Suppressor macrophage treated with lipopolysaccharide for 4 hours (primary cell): ENCODE measurements around the gene MYOD1.
A peak's percentile ranks its signal among the peaks of the same experiment; 100 is the strongest.

Experiments
- DNase-seq: peaks from one replicate; pipeline ENCODE4 v3.0.0-alpha.2; 2020

MYOD1 gene

GRCh38 chr11:17703951-17704350 is 15.4 kb upstream of the MYOD1 start:
- DNase-seq, result peak; percentile 34

GRCh38 chr11:17707830-17708229 is 11.5 kb upstream of the MYOD1 start:
- no peak for DNase-seq

- DNase-seq, result no peak
These were observed 7.5 kb upstream of the MYOD1 start for GRCh38 chr11:17711836-17712235.

- DNase-seq, result no peak
These were observed 5.5 kb upstream of the MYOD1 start for GRCh38 chr11:17713851-17714250.

GRCh38 chr11:17714356-17714854 is 5.0 kb upstream of the MYOD1 start:
- no peak for DNase-seq

GRCh38 chr11:17714870-17715269 is 4.5 kb upstream of the MYOD1 start:
- DNase-seq, result no peak

- no peak for DNase-seq
These were observed 2.6 kb upstream of the MYOD1 start for GRCh38 chr11:17716807-17717206.

- no peak for DNase-seq
These were observed 1.4 kb upstream of the MYOD1 start for GRCh38 chr11:17718015-17718414.

GRCh38 chr11:17718510-17718962 is 835 bp upstream of the MYOD1 start:
- no peak for DNase-seq

GRCh38 chr11:17719938-17720795 is 796 bp downstream of the MYOD1 start:
- peak; percentile 9 for DNase-seq

GRCh38 chr11:17720796-17721171 is 1.4 kb downstream of the MYOD1 start:
- no peak for DNase-seq

- DNase-seq, result no peak
These were observed 2.0 kb downstream of the MYOD1 start for GRCh38 chr11:17721242-17721999.

- peak; percentile 19 for DNase-seq
These were observed 2.8 kb downstream of the MYOD1 start for GRCh38 chr11:17722000-17722643.

GRCh38 chr11:17724020-17724908 is 4.9 kb downstream of the MYOD1 start:
- DNase-seq, result no peak

- DNase-seq, result no peak
These were observed 5.8 kb downstream of the MYOD1 start for GRCh38 chr11:17725174-17725573.

GRCh38 chr11:17730137-17730536 is 10.8 kb downstream of the MYOD1 start:
- no peak for DNase-seq

GRCh38 chr11:17730608-17731462 is 11.5 kb downstream of the MYOD1 start:
- DNase-seq, result peak; percentile 75

- DNase-seq, result no peak
These were observed 13.9 kb downstream of the MYOD1 start for GRCh38 chr11:17733261-17733660.

- DNase-seq, result peak; percentile 12
These were observed 15.1 kb downstream of the MYOD1 start, which contains the start of gene KCNC1 for GRCh38 chr11:17734418-17734911. TSS of gene KCNC1 (plus strand) at chr11:17734781. CDS start at chr11:17736003, 1,222 bp downstream.

- peak; percentile 50 for DNase-seq
These were observed 15.8 kb downstream of the MYOD1 start for GRCh38 chr11:17734986-17735817.
